Epithelial cell of proximal tubule (primary cell): ENCODE results near the gene MITF. TPM values are rescaled to one million over a fixed set of nuclear protein-coding genes. Genes with fewer than 3 reads are reported as not detected.

Source experiments
- DNase-seq: peaks from one replicate; pipeline ENCODE4 v3.0.0-alpha.2; 2011; ENCODE audit warnings: low read depth
- H3K4me3 ChIP-seq: 2 replicates; pipeline ENCODE4 v1.5.1; 2011; ENCODE audit warnings: low read depth, mild to moderate bottlenecking, low read length
- CTCF ChIP-seq: conservative IDR thresholded peaks from 2 replicates; pipeline ENCODE4 v1.5.1; 2012; ENCODE audit warnings: low read depth, mild to moderate bottlenecking, low read length
- total RNA-seq: library from RNA; depleted of rRNA; stranded (reverse); fragments of >200 nt; gene quantifications from 2 replicates; pipeline ENCODE4 v1.2.3, GENCODE V29; 2015

The MITF gene
- total RNA-seq, 1 donor from 2014 or later = 59.7 TPM

- DNase-seq = no peak
- no peak overlapping the region for H3K4me3 ChIP-seq
- TF ChIP-seq CTCF = no peak
Observed at GRCh38 chr3:69878254-69878653, 139.0 kb downstream of the MITF start.

GRCh38 chr3:69879051-69879450 is 139.8 kb downstream of the MITF start:
- no peak for TF ChIP-seq CTCF
- no peak overlapping the region for H3K4me3 ChIP-seq
- DNase-seq = no peak

- H3K4me3 ChIP-seq = no peak overlapping the region
- no peak for DNase-seq
- no peak for TF ChIP-seq CTCF
Observed at GRCh38 chr3:69880069-69880640, 140.9 kb downstream of the MITF start.

GRCh38 chr3:69881051-69881450 is 141.8 kb downstream of the MITF start:
- no peak for DNase-seq
- no peak overlapping the region for H3K4me3 ChIP-seq
- TF ChIP-seq CTCF = no peak

- TF ChIP-seq CTCF = no peak
- DNase-seq = no peak
- no peak overlapping the region for H3K4me3 ChIP-seq
Observed at GRCh38 chr3:69881756-69882428, 142.6 kb downstream of the MITF start.

GRCh38 chr3:69882560-69882959 is 143.3 kb downstream of the MITF start:
- no peak for DNase-seq
- no peak overlapping the region for H3K4me3 ChIP-seq
- TF ChIP-seq CTCF = no peak
